Panc1 (cell line): ENCODE measurements around the gene ZDHHC14.

Source experiments
- CTCF ChIP-seq: fragments of 450-650 bp; IDR thresholded peaks from 2 replicates; pipeline ENCODE4 v1.5.1; 2017; ENCODE audit warnings: mild to moderate bottlenecking
- POLR2AphosphoS5 ChIP-seq: IDR thresholded peaks from 2 replicates; pipeline ENCODE4 v1.6.1; 2012; ENCODE audit warnings: mild to moderate bottlenecking, low read depth, low read length, moderate library complexity
- REST ChIP-seq, 2 experiments: IDR thresholded peaks; 2 replicates each; pipeline ENCODE4 v1.6.1; 2011 to 2012; ENCODE audit warnings: low read depth in 2 of 2, control low read depth in 1 of 2, low read length in 1 of 2, mild to moderate bottlenecking in 1 of 2, moderate library complexity in 1 of 2; ENCODE audit not compliant: insufficient read depth in 1 of 2

- TF ChIP-seq CTCF, result no peak
- no peak for TF ChIP-seq POLR2AphosphoS5
- no peak for TF ChIP-seq REST (IDR thresholded peaks at IDR 0.05; ENCODE audit: insufficient read depth in 1 of 2, low read depth in 2 of 2, low read length in 1 of 2)
Observed at GRCh38 chr6:157424491-157425020, 43.6 kb downstream of the ZDHHC14 start.
